ENCODE results near the gene EGLN3. TPM values are rescaled to one million over a fixed set of nuclear protein-coding genes. Genes with fewer than 3 reads are reported as not detected.
"Not testable (repeated sequence)": the region's sequence is repeated elsewhere in the genome, so short reads cannot be mapped to it uniquely, and the experiment has no call there.

Gene EGLN3
- total RNA-seq, 4 donors from 2014 or later, result 17.7 to 39.8 (median 33.5) TPM

DNA sequence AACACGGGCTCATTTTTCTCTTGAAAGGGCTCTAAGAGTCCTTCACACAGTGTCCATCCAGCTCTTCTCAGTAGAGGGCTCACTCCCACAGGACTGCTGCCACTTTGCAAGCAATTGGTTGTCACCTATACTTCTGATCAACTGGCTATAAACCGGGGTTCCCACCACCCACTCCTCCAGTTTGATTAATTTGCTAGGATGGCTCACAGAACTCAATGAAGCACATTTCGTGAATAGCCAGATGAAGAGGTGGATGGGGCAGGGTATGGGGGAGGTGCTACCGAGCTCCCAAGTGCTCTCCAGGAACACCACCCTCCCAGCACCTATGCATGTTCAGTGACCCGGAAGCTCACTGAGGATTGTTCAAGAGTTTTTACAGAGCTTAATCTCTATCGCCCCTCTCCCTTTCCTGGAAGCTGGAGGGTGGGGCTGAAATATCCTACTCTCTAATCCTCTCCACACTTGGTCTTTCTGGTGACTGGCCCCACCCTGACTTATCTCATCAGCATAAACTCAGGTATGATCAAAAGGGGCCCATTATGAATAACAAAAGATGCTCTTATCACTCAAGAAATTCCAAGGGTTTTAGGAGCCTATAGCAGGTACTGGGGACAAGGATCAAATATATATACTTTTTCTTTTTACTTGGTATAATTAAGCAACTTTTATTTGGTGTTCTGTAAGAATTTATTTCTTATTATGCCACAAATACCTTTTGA is 13.9 kb upstream of the EGLN3 start:
- Histone ChIP-seq H3K27ac (no peak overlapping the region), H3K36me3 (no peaks in the 10 kb centered on the region), H3K27me3 (no peaks in the 10 kb centered on the region), H3K4me1 (no peaks in the 10 kb centered on the region), H3K9me3 (peaks cover 0 to 1% (median 0%) of the 10 kb centered on the region in 3 donors), H3K4me3 (no peak overlapping the region)
- ATAC-seq, result no peak
- TF ChIP-seq EP300 (IDR thresholded peaks at IDR 0.05), result no peak
- TF ChIP-seq, protein P1, sequence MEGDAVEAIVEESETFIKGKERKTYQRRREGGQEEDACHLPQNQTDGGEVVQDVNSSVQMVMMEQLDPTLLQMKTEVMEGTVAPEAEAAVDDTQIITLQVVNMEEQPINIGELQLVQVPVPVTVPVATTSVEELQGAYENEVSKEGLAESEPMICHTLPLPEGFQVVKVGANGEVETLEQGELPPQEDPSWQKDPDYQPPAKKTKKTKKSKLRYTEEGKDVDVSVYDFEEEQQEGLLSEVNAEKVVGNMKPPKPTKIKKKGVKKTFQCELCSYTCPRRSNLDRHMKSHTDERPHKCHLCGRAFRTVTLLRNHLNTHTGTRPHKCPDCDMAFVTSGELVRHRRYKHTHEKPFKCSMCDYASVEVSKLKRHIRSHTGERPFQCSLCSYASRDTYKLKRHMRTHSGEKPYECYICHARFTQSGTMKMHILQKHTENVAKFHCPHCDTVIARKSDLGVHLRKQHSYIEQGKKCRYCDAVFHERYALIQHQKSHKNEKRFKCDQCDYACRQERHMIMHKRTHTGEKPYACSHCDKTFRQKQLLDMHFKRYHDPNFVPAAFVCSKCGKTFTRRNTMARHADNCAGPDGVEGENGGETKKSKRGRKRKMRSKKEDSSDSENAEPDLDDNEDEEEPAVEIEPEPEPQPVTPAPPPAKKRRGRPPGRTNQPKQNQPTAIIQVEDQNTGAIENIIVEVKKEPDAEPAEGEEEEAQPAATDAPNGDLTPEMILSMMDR (IDR thresholded peaks at IDR 0.05), result no peak
- TF ChIP-seq POLR2AphosphoS5 (IDR thresholded peaks at IDR 0.05), result no peak
- no peak for TF ChIP-seq POLR2A (IDR thresholded peaks at IDR 0.05)
- 80 to 93% methylated on average over 2 to 4 of the region's 6 CpGs for WGBS, 2 donors (ENCODE audit: low coverage in 1 of 2)

DNA sequence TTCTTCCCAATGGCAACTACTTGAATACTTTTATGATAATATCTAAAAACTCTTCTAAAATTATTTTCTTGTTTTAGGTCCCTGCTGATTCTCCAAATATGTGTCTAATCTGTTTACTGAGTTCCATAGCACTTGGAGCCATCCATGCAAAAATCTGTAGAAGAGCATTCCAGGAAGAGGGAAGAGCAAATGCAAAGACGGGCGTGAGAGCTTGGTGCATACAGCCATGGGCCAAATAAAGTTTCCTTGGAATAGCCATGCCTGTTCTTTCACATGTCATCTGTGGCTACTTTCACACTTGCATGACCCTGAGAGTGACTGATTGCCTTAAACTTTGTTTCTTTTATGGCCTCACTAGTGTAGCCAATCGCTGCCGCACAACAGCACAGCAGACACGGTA is 13.0 kb upstream of the EGLN3 start:
- ATAC-seq, result no peak
- 84 to 92% methylated on average over 5 of the region's 5 CpGs for WGBS, 2 donors (ENCODE audit: low coverage in 1 of 2)

DNA sequence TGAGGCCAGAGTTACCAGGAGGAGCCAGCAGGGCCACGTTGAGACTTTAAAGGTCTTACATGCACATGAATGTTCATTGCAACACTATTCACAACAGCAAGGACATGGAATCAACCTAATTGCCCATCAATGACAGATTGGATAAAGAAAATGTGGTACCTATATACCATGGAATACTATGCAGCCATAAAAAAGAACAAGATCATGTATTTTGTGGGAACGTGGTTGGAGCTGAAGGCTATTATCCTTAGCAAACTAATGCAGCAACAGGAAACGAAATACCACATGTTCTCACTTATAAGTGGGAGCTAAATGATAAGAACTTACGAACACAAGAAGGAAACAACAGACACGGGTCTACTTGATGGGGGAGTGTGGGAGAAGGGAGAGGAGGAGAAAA is 11.6 kb upstream of the EGLN3 start:
- not testable (repeated sequence) for H3K9me3 ChIP-seq, H3K4me3 ChIP-seq, H3K4me1 ChIP-seq, H3K36me3 ChIP-seq, H3K27ac ChIP-seq, H3K27me3 ChIP-seq, ATAC-seq
- 83 to 91% methylated on average over 2 to 5 of the region's 5 CpGs for WGBS, 2 donors (ENCODE audit: low coverage in 1 of 2)

More for the DNA sequence above, 13.0 kb upstream of the EGLN3 start:
- Histone ChIP-seq H3K4me3 (no peak overlapping the region), H3K27me3 (no peaks in the 10 kb centered on the region), H3K36me3 (no peaks in the 10 kb centered on the region), H3K27ac (no peak overlapping the region), H3K9me3 (no peaks in the 10 kb centered on the region), H3K4me1 (no peaks in the 10 kb centered on the region)
- TF ChIP-seq POLR2A (IDR thresholded peaks at IDR 0.05) (no peak), POLR2AphosphoS5 (IDR thresholded peaks at IDR 0.05) (no peak), EP300 (IDR thresholded peaks at IDR 0.05) (no peak)
- TF ChIP-seq, protein P1 (IDR thresholded peaks at IDR 0.05), result no peak

DNA sequence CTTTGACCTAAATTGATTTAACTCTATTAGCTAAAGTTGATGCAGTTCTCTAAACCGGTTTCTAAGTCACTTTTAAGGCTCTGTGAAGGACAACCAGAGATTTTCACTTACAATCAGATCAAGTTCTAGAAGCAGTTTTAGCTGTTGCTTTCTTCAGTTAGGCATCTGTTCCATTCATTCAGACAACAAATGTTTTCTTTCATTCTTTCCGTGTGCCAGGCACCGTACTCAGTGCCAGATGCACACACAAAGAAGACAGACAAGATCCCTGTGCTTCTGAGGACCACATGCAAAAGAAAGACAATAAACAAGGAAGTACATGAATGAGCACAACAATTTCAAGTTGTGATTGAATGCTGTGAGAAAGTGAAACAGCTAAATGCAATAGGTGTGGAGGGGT is 11.1 kb upstream of the EGLN3 start:
- Histone ChIP-seq H3K27ac (no peak overlapping the region), H3K27me3 (no peaks in the 10 kb centered on the region), H3K4me3 (no peak overlapping the region), H3K9me3 (no peaks in the 10 kb centered on the region), H3K4me1 (no peaks in the 10 kb centered on the region), H3K36me3 (no peaks in the 10 kb centered on the region)
- ATAC-seq, result no peak
- TF ChIP-seq, protein P1 (IDR thresholded peaks at IDR 0.05), result no peak
- TF ChIP-seq POLR2AphosphoS5 (IDR thresholded peaks at IDR 0.05), result no peak
- TF ChIP-seq POLR2A (IDR thresholded peaks at IDR 0.05), result no peak
- no peak for TF ChIP-seq EP300 (IDR thresholded peaks at IDR 0.05)
- WGBS, 2 donors (ENCODE audit: low coverage in 1 of 2), result 40 to 66% methylated on average over 3 of the region's 3 CpGs

DNA sequence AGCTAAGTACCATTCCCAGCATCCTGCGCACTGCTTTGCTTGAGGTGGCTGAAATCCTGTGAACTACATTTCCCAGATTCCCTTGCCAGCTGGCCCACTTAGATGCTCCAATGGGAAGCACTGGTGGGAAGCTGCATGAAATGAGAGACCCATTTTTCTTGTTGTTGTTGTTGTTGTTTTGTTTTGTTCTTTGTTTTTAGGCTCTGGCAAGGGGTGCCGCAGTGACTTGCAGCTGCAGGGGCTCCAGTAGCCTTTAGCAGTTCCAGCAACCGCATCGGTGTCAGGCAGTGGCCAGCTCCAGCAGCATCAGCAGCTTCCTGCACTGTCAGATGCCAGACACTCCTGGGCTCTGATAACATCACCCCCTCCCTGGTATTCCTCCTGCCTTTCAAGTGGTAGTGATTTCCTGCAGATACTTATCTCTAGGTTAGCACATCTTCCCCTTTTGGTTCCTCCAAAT is 8.8 kb upstream of the EGLN3 start:
- Histone ChIP-seq H3K27me3 (no peaks in the 10 kb centered on the region), H3K4me1 (no peaks in the 10 kb centered on the region), H3K4me3 (no peak overlapping the region), H3K9me3 (no peaks in the 10 kb centered on the region), H3K27ac (no peak overlapping the region), H3K36me3 (no peaks in the 10 kb centered on the region)
- WGBS, 2 donors (ENCODE audit: low coverage in 1 of 2), result 72% methylated on average over 4 of the region's 4 CpGs; no CpG with 5 or more reads in 1 of the 2 donors
- TF ChIP-seq EP300 (IDR thresholded peaks at IDR 0.05) (no peak), POLR2A (IDR thresholded peaks at IDR 0.05) (no peak), POLR2AphosphoS5 (IDR thresholded peaks at IDR 0.05) (no peak)
- TF ChIP-seq, protein P1 (IDR thresholded peaks at IDR 0.05), result no peak
- ATAC-seq, result no peak

All from gastroesophageal sphincter (tissue), 4 donors.